MM.1S (cell line): ENCODE data around the gene PLCG2.

Experiments used
- DNase-seq: peaks from one replicate; pipeline ENCODE4 v3.0.0-alpha.2; 2015
- H2AFZ ChIP-seq: fragments of 300-600 bp; sonication (generic); 2 replicates; pipeline ENCODE4 v1.6.0; 2016; ENCODE audit warnings: antibody characterized with exemption, low read length
- H3F3A ChIP-seq: fragments of 300-600 bp; sonication (generic); 2 replicates; pipeline ENCODE4 v1.6.1; 2016; ENCODE audit warnings: mild to moderate bottlenecking, antibody characterized with exemption, low read length, moderate library complexity, mixed read lengths; ENCODE audit not compliant: insufficient read depth
- H3K27ac ChIP-seq: fragments of 300-600 bp; sonication (generic); 2 replicates; pipeline ENCODE4 v1.5.1; 2016; ENCODE audit warnings: mild to moderate bottlenecking, low read length
- H3K27me3 ChIP-seq: fragments of 300-600 bp; sonication (generic); replicated peaks from 2 replicates; pipeline ENCODE4 v1.6.0; 2016; ENCODE audit warnings: low read length; ENCODE audit not compliant: insufficient read depth
- H3K36me3 ChIP-seq: fragments of 300-600 bp; sonication (generic); replicated peaks from 2 replicates; pipeline ENCODE4 v1.6.1; 2016; ENCODE audit warnings: mild to moderate bottlenecking, low read length, mixed read lengths; ENCODE audit not compliant: insufficient read depth
- H3K4me1 ChIP-seq: fragments of 300-600 bp; sonication (generic); 2 replicates; pipeline ENCODE4 v1.6.1; 2016; ENCODE audit warnings: low read length, mixed read lengths
- H3K4me2 ChIP-seq: fragments of 300-600 bp; sonication (generic); 2 replicates; pipeline ENCODE4 v1.6.0; 2016; ENCODE audit warnings: low read depth, low read length
- H3K4me3 ChIP-seq: fragments of 300-600 bp; sonication (generic); 2 replicates; pipeline ENCODE4 v1.5.1; 2016; ENCODE audit warnings: low read length, mixed read lengths
- H3K79me2 ChIP-seq: fragments of 300-600 bp; sonication (generic); 2 replicates; pipeline ENCODE4 v1.6.1; 2016; ENCODE audit warnings: mixed run types, low read length, mixed read lengths
- H3K9ac ChIP-seq: fragments of 300-600 bp; sonication (generic); 2 replicates; pipeline ENCODE4 v1.6.1; 2016; ENCODE audit warnings: low read length, mixed read lengths
- H3K9me2 ChIP-seq: fragments of 300-600 bp; sonication (generic); replicated peaks from 2 replicates; pipeline ENCODE4 v1.6.1; 2016; ENCODE audit warnings: mild to moderate bottlenecking, low read length, mixed read lengths; ENCODE audit not compliant: insufficient read depth
- H3K9me3 ChIP-seq: fragments of 300-600 bp; sonication (generic); replicated peaks from 2 replicates; pipeline ENCODE4 v1.6.1; 2016; ENCODE audit warnings: mild to moderate bottlenecking, low read length, mixed read lengths; ENCODE audit not compliant: insufficient read depth
- H4K20me1 ChIP-seq: fragments of 300-600 bp; sonication (generic); 2 replicates; pipeline ENCODE4 v1.6.1; 2016; ENCODE audit warnings: mild to moderate bottlenecking, low read length, moderate library complexity, mixed read lengths; ENCODE audit not compliant: insufficient read depth
- CTCF ChIP-seq: fragments of 300-600 bp; sonication (generic); IDR thresholded peaks from 2 replicates; pipeline ENCODE4 v1.5.1; 2016; ENCODE audit warnings: antibody characterized with exemption, low read length, mixed read lengths
- EZH2 ChIP-seq: fragments of 300-600 bp; sonication (generic); optimal IDR thresholded peaks from 2 replicates; pipeline ENCODE3; 2017; ENCODE audit warnings: low read depth, mild to moderate bottlenecking, antibody characterized with exemption, low read length, mixed read lengths
- EZH2phosphoT487 ChIP-seq: fragments of 300-600 bp; sonication (generic); IDR thresholded peaks from 2 replicates; pipeline ENCODE4 v1.6.1; 2018; ENCODE audit warnings: antibody characterized with exemption, low read length

The PLCG2 gene

GRCh38 chr16:81816793-81817210, 37.7 kb downstream of the PLCG2 start:
- Histone ChIP-seq H4K20me1 (no peaks in the 10 kb centered on the region), H3F3A (peaks cover 29% of the 10 kb centered on the region), H3K27me3 (no peaks in the 10 kb centered on the region), H2AFZ (no peak overlapping the region), H3K27ac (peak overlapping the region; percentile 100), H3K4me3 (peak overlapping the region; percentile 47), H3K4me2 (peak overlapping the region; percentile 96), H3K9me3 (no peaks in the 10 kb centered on the region), H3K79me2 (peaks cover 41% of the 10 kb centered on the region), H3K9ac (peak overlapping the region; percentile 95), H3K4me1 (peaks cover 31% of the 10 kb centered on the region), H3K36me3 (no peaks in the 10 kb centered on the region), H3K9me2 (no peaks in the 10 kb centered on the region)
- peak; percentile 68 for DNase-seq
- TF ChIP-seq CTCF (no peak), EZH2phosphoT487 (no peak), EZH2 (no peak)

- no peaks in the 10 kb centered on the region for H3K27me3 ChIP-seq
- H3K4me3 ChIP-seq = peak overlapping the region; percentile 47
- peaks cover 41% of the 10 kb centered on the region for H3K79me2 ChIP-seq
- no peaks in the 10 kb centered on the region for H3K36me3 ChIP-seq
- DNase-seq = peak; percentile 62
- H3F3A ChIP-seq = peaks cover 34% of the 10 kb centered on the region
- H3K4me2 ChIP-seq = peak overlapping the region; percentile 96
- H3K9me3 ChIP-seq = no peaks in the 10 kb centered on the region
- H3K4me1 ChIP-seq = peaks cover 36% of the 10 kb centered on the region
- peak overlapping the region; percentile 100 for H3K27ac ChIP-seq
- TF ChIP-seq EZH2 (no peak), EZH2phosphoT487 (no peak), CTCF (no peak)
- H4K20me1 ChIP-seq = no peaks in the 10 kb centered on the region
- peak overlapping the region; percentile 95 for H3K9ac ChIP-seq
- H3K9me2 ChIP-seq = no peaks in the 10 kb centered on the region
- H2AFZ ChIP-seq = no peak overlapping the region
Observed at GRCh38 chr16:81817296-81817695, 38.2 kb downstream of the PLCG2 start.

GRCh38 chr16:81817789-81818567, 38.9 kb downstream of the PLCG2 start:
- H3F3A ChIP-seq = peaks cover 36% of the 10 kb centered on the region

More at GRCh38 chr16:81817789-81818567, 38.9 kb downstream of the PLCG2 start:
- Histone ChIP-seq H3K9me2 (no peaks in the 10 kb centered on the region), H3K27me3 (no peaks in the 10 kb centered on the region), H3K9me3 (no peaks in the 10 kb centered on the region), H3K4me2 (peak overlapping the region; percentile 96), H3K79me2 (peaks cover 41% of the 10 kb centered on the region), H4K20me1 (no peaks in the 10 kb centered on the region), H3K36me3 (no peaks in the 10 kb centered on the region), H3K9ac (peak overlapping the region; percentile 95), H3K4me1 (peaks cover 42% of the 10 kb centered on the region), H3K27ac (peak overlapping the region; percentile 100), H2AFZ (no peak overlapping the region), H3K4me3 (peak overlapping the region; percentile 29; the same call in 1 of the 2 replicates)
- TF ChIP-seq EZH2 (no peak), CTCF (no peak), EZH2phosphoT487 (no peak)
- DNase-seq = peak; percentile 52
